TTC549 (cell line): ENCODE measurements around the gene CPLX3.

Source experiments
- FAIRE-seq: peaks from 2 replicates; lab custom pipeline; 2012; peaks lifted over from hg19 to GRCh38; lab: Jason Lieb, UNC

CPLX3 gene

GRCh38 chr15:74804935-74805334 is 21.5 kb upstream of the CPLX3 start:
- no peak for FAIRE-seq

DNA sequence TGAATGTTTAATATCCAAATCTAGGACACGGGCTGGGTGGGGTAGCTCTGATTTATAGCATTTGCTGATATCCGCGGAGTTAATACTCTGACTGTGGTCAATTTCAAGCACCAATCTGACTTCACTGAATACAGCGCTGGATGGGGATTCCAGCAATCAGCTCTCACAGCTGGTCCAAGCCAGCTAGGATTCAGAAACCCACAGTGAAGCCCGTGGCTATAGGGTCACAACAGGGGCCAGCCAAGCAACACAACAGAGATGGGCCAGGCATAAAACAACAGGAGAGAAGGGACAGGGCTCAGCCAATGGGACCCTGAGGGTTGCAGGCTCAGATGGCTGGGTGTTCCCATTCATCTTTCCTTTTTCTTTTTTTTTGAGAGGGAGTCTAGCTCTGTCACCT is 19.1 kb upstream of the CPLX3 start:
- FAIRE-seq = no peak

DNA sequence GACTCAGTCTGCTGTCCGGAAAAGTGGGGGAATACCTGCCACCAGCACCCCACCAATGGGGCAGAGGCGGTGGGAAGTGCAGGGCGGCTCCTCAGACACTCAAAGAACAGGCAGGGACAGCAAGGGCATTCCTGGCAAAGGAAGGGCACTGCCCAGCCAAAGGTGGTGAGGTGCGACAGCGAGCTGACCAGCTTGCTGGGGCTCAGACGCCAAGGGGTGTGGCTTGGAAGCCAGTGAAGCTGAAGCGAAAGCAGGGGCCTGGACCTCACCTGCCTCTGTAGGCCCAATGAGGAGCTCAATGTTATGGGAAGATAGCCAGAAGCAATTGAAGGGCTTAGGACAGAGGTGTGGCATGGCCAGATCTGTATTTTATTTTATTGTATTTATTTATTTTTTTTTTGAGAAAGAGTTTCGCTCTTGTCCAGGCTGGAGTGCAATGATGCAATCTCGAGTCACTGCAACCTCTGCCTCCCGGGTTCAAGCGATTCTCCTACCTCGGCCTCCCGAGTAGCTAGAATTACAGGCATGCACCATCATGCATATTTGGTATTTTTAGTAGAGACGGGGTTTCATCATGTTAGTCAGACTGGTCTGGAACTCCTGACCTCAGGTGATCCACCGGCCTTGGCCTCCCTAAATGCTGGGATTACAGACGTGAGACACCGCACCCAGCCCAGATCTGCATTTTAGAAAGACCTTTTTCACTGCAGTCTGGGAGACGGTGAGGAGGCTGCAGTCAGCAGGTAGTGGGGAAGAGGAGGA is 18.2 kb upstream of the CPLX3 start:
- FAIRE-seq = no peak

GRCh38 chr15:74808840-74809229 is 17.6 kb upstream of the CPLX3 start:
- no peak for FAIRE-seq

- FAIRE-seq = no peak
Observed at GRCh38 chr15:74809242-74809641, 17.2 kb upstream of the CPLX3 start.

GRCh38 chr15:74809956-74810355 is 16.5 kb upstream of the CPLX3 start:
- no peak for FAIRE-seq

- no peak for FAIRE-seq
Observed at GRCh38 chr15:74812533-74812932, 13.9 kb upstream of the CPLX3 start, which contains the start of gene LMAN1L. TSS of gene LMAN1L (plus strand) at chr15:74812835. CDS start at chr15:74812855, 20 bp downstream.

- FAIRE-seq = no peak
Observed at GRCh38 chr15:74815121-74815934, 11.1 kb upstream of the CPLX3 start.

DNA sequence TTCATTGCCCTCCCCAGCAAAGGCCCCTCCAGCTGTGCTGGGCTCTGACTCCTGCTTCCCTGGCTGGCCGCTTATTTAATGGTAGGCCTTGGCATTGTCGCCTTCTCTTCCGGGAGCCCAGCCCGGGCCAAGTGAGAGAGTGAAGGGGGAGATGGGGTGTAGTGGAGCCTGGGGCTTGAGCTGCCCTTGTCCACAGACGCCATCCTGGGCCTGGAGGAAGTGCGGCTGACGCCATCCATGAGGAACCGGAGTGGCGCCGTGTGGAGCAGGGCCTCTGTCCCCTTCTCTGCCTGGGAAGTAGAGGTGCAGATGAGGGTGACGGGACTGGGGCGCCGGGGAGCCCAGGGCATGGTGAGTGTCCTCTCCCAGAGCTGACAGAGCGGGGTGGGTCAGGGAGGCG is 10.5 kb upstream of the CPLX3 start:
- FAIRE-seq = no peak

DNA sequence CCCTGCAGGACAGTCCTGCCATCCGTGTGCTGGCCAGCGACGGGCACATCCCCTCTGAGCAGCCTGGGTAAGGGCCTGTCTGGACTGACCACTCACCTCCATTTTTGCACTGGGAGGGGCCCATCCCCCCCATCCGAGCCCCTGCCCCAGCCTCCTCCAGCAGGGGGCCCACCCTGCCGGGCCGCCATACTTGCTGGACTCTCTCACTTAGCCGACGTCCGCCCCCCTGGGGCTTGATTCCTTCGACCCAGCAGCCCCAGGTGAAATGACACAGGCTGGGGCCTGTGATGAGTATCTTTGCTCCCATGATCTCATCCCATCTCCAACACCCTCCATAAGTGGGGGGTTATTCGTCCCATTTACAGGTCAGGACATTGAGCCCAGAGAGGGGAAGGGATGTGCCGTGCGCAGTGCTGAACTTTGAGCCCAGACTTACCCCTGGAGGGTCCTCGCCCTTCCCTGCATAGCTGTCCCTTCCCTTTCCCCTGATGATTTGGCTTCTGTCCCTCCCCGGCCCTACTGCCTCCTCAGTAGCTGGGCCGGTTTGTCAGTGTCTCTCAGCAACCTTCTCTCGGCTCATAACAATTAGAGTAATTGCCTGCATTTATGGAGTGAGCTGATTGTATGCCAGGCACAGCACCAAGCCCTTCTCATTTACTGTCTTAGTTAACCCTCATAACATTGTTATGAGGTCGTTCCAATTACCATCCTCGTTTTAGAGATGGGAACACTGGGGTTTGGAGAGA is 9.6 kb upstream of the CPLX3 start:
- no peak for FAIRE-seq

- no peak for FAIRE-seq
Observed at GRCh38 chr15:74817370-74817737, 9.1 kb upstream of the CPLX3 start.

GRCh38 chr15:74820056-74820455 is 6.4 kb upstream of the CPLX3 start:
- no peak for FAIRE-seq

DNA sequence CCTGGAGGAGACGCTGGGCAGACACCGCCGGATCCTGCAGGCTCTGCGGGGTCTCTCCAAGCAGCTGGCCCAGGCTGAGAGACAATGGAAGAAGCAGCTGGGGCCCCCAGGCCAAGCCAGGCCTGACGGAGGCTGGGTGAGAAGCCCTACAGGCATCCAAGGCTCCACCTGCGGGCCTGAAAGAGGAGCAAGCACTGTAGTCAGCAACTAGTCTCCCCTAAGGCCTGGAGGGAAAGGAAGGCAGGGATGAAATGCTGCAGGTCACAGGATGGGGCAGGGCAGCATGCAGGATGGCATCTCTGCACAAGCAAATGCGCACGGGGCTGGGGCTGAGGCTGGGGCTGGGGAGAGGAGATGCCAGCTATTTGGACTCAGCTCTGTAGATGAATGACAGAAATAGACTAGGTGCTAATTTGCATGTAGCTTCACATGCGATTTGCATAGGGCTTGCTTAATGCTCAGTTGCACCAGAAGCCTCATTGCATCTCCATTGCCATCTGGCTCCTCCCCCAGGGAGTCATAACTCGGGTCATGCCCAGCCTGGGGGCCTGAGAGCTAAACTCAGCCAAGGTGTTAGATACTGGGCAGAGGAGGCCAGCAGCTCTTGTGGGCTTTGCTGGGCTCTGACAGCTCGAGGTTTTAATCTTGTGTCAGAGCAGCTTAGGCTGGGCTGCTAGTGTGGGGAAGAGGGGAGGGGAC is 5.2 kb upstream of the CPLX3 start:
- FAIRE-seq = no peak

GRCh38 chr15:74821790-74822158 is 4.7 kb upstream of the CPLX3 start:
- no peak for FAIRE-seq

- FAIRE-seq = no peak
Observed at GRCh38 chr15:74822233-74822632, 4.2 kb upstream of the CPLX3 start.

DNA sequence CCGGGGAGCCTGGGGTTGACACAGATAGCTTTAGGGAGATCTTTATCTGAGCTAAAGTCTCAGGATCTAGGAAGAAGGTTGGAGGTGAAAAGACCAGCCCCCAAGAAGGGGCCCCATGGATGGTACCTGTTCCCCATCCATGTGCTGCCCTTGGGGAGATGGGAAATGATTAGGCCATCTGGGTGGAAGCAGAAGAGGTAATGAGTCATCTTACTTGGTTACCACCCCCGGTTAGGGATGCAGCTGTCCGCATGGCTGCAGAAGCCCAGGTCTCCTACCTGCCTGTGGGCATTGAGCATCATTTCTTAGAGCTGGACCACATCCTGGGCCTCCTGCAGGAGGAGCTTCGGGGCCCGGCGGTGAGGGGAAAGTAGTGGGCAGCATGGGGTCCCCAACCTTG is 3.1 kb upstream of the CPLX3 start:
- no peak for FAIRE-seq

DNA sequence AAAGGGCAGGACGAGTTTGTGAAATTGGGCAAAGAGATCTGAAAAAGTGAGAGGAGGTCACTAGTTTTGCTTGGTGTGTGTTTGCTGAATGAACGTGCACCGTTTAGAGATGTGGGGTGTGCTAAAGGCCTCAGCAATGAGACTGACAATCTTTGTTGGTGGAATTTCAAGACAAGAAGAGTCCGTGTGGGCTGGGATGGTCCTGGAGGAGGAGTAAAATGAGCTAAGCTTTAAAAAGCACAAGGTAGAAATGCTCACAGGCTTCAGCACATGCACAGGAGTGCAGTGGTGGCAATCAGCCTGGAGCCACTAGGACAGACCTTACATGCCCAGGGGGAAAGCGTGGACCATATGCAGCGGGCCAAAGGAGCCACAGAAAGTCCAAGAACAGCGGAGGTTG is 1.5 kb upstream of the CPLX3 start:
- FAIRE-seq = no peak

- FAIRE-seq = no peak
Observed at GRCh38 chr15:74825866-74826265, 561 bp upstream of the CPLX3 start.

- FAIRE-seq = no peak
Observed at GRCh38 chr15:74826921-74827320, 494 bp downstream of the CPLX3 start.

- FAIRE-seq = no peak
Observed at GRCh38 chr15:74827614-74828013, 1.2 kb downstream of the CPLX3 start.

DNA sequence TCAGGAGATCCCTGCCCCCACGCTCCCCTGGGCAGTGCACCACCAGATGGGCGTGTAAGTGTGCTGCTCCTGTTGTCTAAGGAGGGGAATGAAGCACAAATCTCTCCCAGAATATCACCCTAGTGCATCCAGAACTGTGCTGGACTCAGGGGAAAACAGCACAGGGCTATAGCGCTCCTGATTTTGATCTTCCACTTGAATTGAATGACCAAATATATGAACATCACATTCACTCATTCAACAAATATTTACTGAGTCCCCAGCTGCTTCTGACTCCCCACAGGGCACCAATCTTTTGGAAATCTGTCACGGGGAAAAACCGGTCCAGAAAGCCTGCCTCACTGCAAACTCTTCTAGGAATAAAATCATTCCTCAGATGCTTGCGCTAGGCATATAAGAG is 2.4 kb downstream of the CPLX3 start:
- FAIRE-seq = no peak

- FAIRE-seq = no peak
Observed at GRCh38 chr15:74829486-74829885, 3.1 kb downstream of the CPLX3 start.

DNA sequence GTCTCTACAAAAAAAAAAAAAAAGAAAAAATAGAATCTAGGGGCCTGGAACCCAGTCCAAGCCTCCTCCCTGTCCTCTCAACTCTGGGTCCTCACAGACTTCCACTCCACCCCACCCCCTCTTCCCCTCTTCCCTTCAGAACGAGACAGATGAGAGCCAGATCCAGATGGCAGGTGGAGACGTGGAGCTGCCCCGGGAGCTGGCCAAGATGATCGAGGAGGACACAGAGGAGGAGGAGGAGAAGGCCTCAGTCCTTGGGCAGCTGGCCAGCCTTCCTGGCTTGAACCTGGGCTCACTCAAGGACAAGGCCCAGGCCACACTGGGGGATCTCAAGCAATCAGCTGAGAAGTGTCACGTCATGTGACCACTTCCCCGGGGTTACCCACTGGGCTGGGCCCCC is 3.6 kb downstream of the CPLX3 start:
- no peak for FAIRE-seq
